Mesodermal cell (in vitro differentiated cells): ENCODE results near the gene DLG2.

Experiments used
- H3K27ac ChIP-seq: 2 replicates; pipeline ENCODE4 v1.7.0; 2013; ENCODE audit warnings: mild to moderate bottlenecking, low read depth, low read length, moderate library complexity; ENCODE audit not compliant: severe bottlenecking
- H3K36me3 ChIP-seq: 2 replicates; pipeline ENCODE4 v1.7.1; 2013; ENCODE audit warnings: mild to moderate bottlenecking, low read length, moderate library complexity; ENCODE audit not compliant: control insufficient read depth, insufficient read depth
- H3K4me1 ChIP-seq: one replicate; pipeline ENCODE4 v1.7.1; 2013; ENCODE audit warnings: mild to moderate bottlenecking, low read length; ENCODE audit not compliant: insufficient read depth, control insufficient read depth, poor library complexity, severe bottlenecking
- H3K4me3 ChIP-seq: 2 replicates; pipeline ENCODE4 v1.7.0; 2013; ENCODE audit warnings: low read length, control low read depth, mild to moderate bottlenecking; ENCODE audit not compliant: insufficient read depth, poor library complexity, severe bottlenecking; ENCODE audit errors: extremely low read depth
- H3K9me3 ChIP-seq: 2 replicates; pipeline ENCODE4 v1.7.1; 2013; ENCODE audit warnings: mild to moderate bottlenecking, low read length, moderate library complexity; ENCODE audit not compliant: control insufficient read depth
- WGBS, 2 experiments: methylation state at CpG; one replicate each; pipeline ENCODE4 v1.1.5; 2013; ENCODE audit warnings: missing lambda C conversion rate in 2 of 2; ENCODE audit not compliant: insufficient coverage in 2 of 2; 5-methylcytosine and 5-hydroxymethylcytosine counted together

The DLG2 gene

GRCh38 chr11:84292955-84293354 lies 1334.2 kb downstream of the DLG2 start:
- 77 to 100% methylated on average over 1 to 2 of the region's 2 CpGs for WGBS, 2 experiments
- peaks cover 13% of the 10 kb centered on the region for H3K4me1 ChIP-seq
- H3K27ac ChIP-seq = no peak overlapping the region
- no peaks in the 10 kb centered on the region for H3K9me3 ChIP-seq
- no peaks in the 10 kb centered on the region for H3K36me3 ChIP-seq
- H3K4me3 ChIP-seq = no peak overlapping the region

GRCh38 chr11:84292006-84292405 lies 1335.1 kb downstream of the DLG2 start:
- 89 to 92% methylated on average over 2 to 4 of the region's 4 CpGs for WGBS, 2 experiments
- no peaks in the 10 kb centered on the region for H3K36me3 ChIP-seq
- no peaks in the 10 kb centered on the region for H3K9me3 ChIP-seq
- peaks cover 13% of the 10 kb centered on the region for H3K4me1 ChIP-seq
- H3K4me3 ChIP-seq = no peak overlapping the region
- H3K27ac ChIP-seq = no peak overlapping the region

GRCh38 chr11:84290647-84291046 lies 1336.5 kb downstream of the DLG2 start:
- Histone ChIP-seq H3K4me1 (peaks cover 13% of the 10 kb centered on the region), H3K36me3 (no peaks in the 10 kb centered on the region), H3K9me3 (no peaks in the 10 kb centered on the region), H3K27ac (no peak overlapping the region), H3K4me3 (no peak overlapping the region)

GRCh38 chr11:84289381-84289906 lies 1337.7 kb downstream of the DLG2 start:
- 86 to 100% methylated on average over 1 of the region's 3 CpGs for WGBS, 2 experiments
- H3K36me3 ChIP-seq = no peaks in the 10 kb centered on the region
- peak overlapping the region; percentile 59 for H3K27ac ChIP-seq

GRCh38 chr11:84273541-84273940 lies 1353.6 kb downstream of the DLG2 start:
- Histone ChIP-seq H3K4me1 (no peaks in the 10 kb centered on the region), H3K27ac (no peak overlapping the region), H3K4me3 (no peak overlapping the region), H3K9me3 (no peaks in the 10 kb centered on the region), H3K36me3 (no peaks in the 10 kb centered on the region)
- WGBS, 2 experiments = no CpG with 5 or more reads among the region's 2 CpGs

More at GRCh38 chr11:84289381-84289906, 1337.7 kb downstream of the DLG2 start:
- peaks cover 13% of the 10 kb centered on the region for H3K4me1 ChIP-seq
- no peaks in the 10 kb centered on the region for H3K9me3 ChIP-seq
- no peak overlapping the region for H3K4me3 ChIP-seq

GRCh38 chr11:84270466-84270865 lies 1356.7 kb downstream of the DLG2 start:
- Histone ChIP-seq H3K4me1 (no peaks in the 10 kb centered on the region), H3K9me3 (no peaks in the 10 kb centered on the region), H3K27ac (no peak overlapping the region), H3K4me3 (no peak overlapping the region), H3K36me3 (no peaks in the 10 kb centered on the region)
- WGBS, 2 experiments = 89% methylated on average over 3 of the region's 6 CpGs; no CpG with 5 or more reads in 1 of the 2 experiments

- WGBS, 2 experiments = 91 to 100% methylated on average over 1 of the region's 1 CpG
- Histone ChIP-seq H3K27ac (no peak overlapping the region), H3K36me3 (no peaks in the 10 kb centered on the region), H3K4me3 (no peak overlapping the region), H3K9me3 (no peaks in the 10 kb centered on the region), H3K4me1 (no peaks in the 10 kb centered on the region)
Measured at GRCh38 chr11:84264066-84264465, 1363.1 kb downstream of the DLG2 start.

GRCh38 chr11:84261707-84262106 lies 1365.4 kb downstream of the DLG2 start:
- Histone ChIP-seq H3K4me1 (no peaks in the 10 kb centered on the region), H3K27ac (no peak overlapping the region), H3K4me3 (no peak overlapping the region), H3K36me3 (no peaks in the 10 kb centered on the region), H3K9me3 (no peaks in the 10 kb centered on the region)

GRCh38 chr11:84260862-84261261 lies 1366.3 kb downstream of the DLG2 start:
- Histone ChIP-seq H3K36me3 (no peaks in the 10 kb centered on the region), H3K4me1 (no peaks in the 10 kb centered on the region), H3K4me3 (no peak overlapping the region), H3K9me3 (no peaks in the 10 kb centered on the region), H3K27ac (no peak overlapping the region)
- 80% methylated on average over 1 of the region's 1 CpG; no CpG with 5 or more reads in 1 of the 2 experiments for WGBS, 2 experiments

GRCh38 chr11:84256618-84257017 lies 1370.5 kb downstream of the DLG2 start:
- no peaks in the 10 kb centered on the region for H3K4me1 ChIP-seq
- no peak overlapping the region for H3K4me3 ChIP-seq
- no peaks in the 10 kb centered on the region for H3K9me3 ChIP-seq
- H3K36me3 ChIP-seq = no peaks in the 10 kb centered on the region
- no peak overlapping the region for H3K27ac ChIP-seq
- WGBS, 2 experiments = no CpG with 5 or more reads among the region's 1 CpG

GRCh38 chr11:84255483-84255882 lies 1371.7 kb downstream of the DLG2 start:
- Histone ChIP-seq H3K9me3 (no peaks in the 10 kb centered on the region), H3K4me1 (no peaks in the 10 kb centered on the region), H3K27ac (no peak overlapping the region), H3K36me3 (no peaks in the 10 kb centered on the region), H3K4me3 (no peak overlapping the region)
- 88 to 92% methylated on average over 5 of the region's 5 CpGs for WGBS, 2 experiments
